ENCODE measurements around the gene FAM76B.
A peak's percentile ranks its signal among the peaks of the same experiment; 100 is the strongest.

FAM76B gene

GRCh38 chr11:95780544-95780943, 9.0 kb downstream of the FAM76B start:
- H3K4me3 ChIP-seq: no peak overlapping the region
- no peak for DNase-seq (ENCODE audit: low spot score)
- TF ChIP-seq CTCF (IDR thresholded peaks at IDR 0.05): no peak
- H3K27ac ChIP-seq: no peak overlapping the region

DNA sequence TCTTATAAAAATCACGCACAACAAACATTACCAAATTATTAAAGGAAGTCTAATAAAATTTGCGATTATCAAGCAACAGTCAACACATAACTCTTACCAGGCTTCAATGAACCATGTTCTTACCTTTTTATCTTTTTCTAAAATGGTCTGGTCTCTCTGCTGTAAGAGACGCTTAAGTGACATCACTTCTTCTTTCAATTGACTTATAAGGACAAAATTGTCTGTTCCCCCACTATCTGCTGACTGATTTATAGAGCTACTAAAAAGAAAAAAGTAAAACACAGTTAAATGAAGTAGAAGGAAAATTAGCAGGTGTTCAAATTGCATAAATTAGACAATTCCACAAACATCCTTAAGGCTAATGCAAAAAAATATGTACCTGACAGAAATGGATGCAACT, 10.9 kb downstream of the FAM76B start:
- no peak for DNase-seq (ENCODE audit: low spot score)

DNA sequence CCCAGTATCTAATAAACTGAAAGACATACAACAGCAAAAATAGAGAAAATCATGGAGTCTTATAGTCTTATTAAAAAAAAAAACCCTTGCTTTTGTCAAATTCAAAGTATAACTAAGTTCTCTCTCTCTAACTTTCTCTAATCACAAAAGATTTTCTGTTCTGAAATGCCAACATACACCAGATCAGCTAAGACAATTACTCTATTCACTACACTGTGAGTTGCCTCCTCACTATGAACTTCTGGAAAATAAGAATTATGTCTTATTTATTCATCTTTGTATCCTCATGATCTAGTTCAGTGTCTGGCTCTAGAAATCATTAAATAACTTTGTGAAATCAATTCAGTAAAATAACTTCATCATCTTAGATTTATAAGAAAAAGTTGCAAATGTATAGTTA, 12.7 kb downstream of the FAM76B start:
- H3K4me3 ChIP-seq: no peak overlapping the region
- H3K27ac ChIP-seq: no peak overlapping the region
- DNase-seq (ENCODE audit: low spot score): no peak
- no peak for TF ChIP-seq CTCF (IDR thresholded peaks at IDR 0.05)

More for the DNA sequence above, 10.9 kb downstream of the FAM76B start:
- H3K4me3 ChIP-seq: no peak overlapping the region
- TF ChIP-seq CTCF (IDR thresholded peaks at IDR 0.05): no peak
- H3K27ac ChIP-seq: no peak overlapping the region

- no peak for DNase-seq (ENCODE audit: low spot score)
- no peak for TF ChIP-seq CTCF (IDR thresholded peaks at IDR 0.05)
Observed at GRCh38 chr11:95768521-95768920, 21.1 kb downstream of the FAM76B start.

GRCh38 chr11:95767498-95767897, 22.1 kb downstream of the FAM76B start:
- DNase-seq (ENCODE audit: low spot score): no peak
- TF ChIP-seq CTCF (IDR thresholded peaks at IDR 0.05): no peak
- Histone ChIP-seq H3K27ac (no peak overlapping the region), H3K4me3 (no peak overlapping the region)

More at GRCh38 chr11:95768521-95768920, 21.1 kb downstream of the FAM76B start:
- H3K27ac ChIP-seq: no peak overlapping the region
- H3K4me3 ChIP-seq: no peak overlapping the region

GRCh38 chr11:95766701-95767100, 22.9 kb downstream of the FAM76B start:
- H3K4me3 ChIP-seq: no peak overlapping the region
- no peak for DNase-seq (ENCODE audit: low spot score)
- H3K27ac ChIP-seq: no peak overlapping the region
- TF ChIP-seq CTCF (IDR thresholded peaks at IDR 0.05): no peak

GRCh38 chr11:95764267-95764898, 25.2 kb downstream of the FAM76B start:
- no peak overlapping the region for H3K4me3 ChIP-seq
- no peak for DNase-seq (ENCODE audit: low spot score)
- TF ChIP-seq CTCF (IDR thresholded peaks at IDR 0.05): peak; percentile 75
- no peak overlapping the region for H3K27ac ChIP-seq
